GM21528 (cell line): ENCODE data around the gene GPR42.
"Not testable (repeated sequence)": the region's sequence is repeated elsewhere in the genome, so short reads cannot be mapped to it uniquely, and the experiment has no call there.

Experiments used
- ATAC-seq: cut with Tn5 transposase; IDR thresholded peaks from one replicate; pipeline ENCODE4 v1.9.1; 2021; ENCODE audit warnings: mild to moderate bottlenecking, moderate library complexity; ENCODE audit not compliant: unreplicated experiment, low FRiP score

Gene GPR42

GRCh38 chr19:35392742-35393715 lies 22.2 kb downstream of the GPR42 start:
- ATAC-seq, result no peak

GRCh38 chr19:35395382-35396199 lies 24.7 kb downstream of the GPR42 start:
- no peak for ATAC-seq

GRCh38 chr19:35396240-35396885 lies 25.5 kb downstream of the GPR42 start:
- ATAC-seq, result no peak

- ATAC-seq, result no peak
These were observed 26.2 kb downstream of the GPR42 start for GRCh38 chr19:35397064-35397463.

- no peak for ATAC-seq
These were observed 27.7 kb downstream of the GPR42 start for GRCh38 chr19:35398570-35398969.

GRCh38 chr19:35399231-35399630 lies 28.4 kb downstream of the GPR42 start:
- no peak for ATAC-seq

GRCh38 chr19:35399948-35400772 lies 29.3 kb downstream of the GPR42 start:
- no peak for ATAC-seq

- ATAC-seq, result no peak
These were observed 29.9 kb downstream of the GPR42 start for GRCh38 chr19:35400773-35401100.

- ATAC-seq, result not testable (repeated sequence)
These were observed 30.5 kb downstream of the GPR42 start for GRCh38 chr19:35401416-35401815.

GRCh38 chr19:35403116-35403760 lies 32.4 kb downstream of the GPR42 start:
- no peak for ATAC-seq

- no peak for ATAC-seq
These were observed 34.2 kb downstream of the GPR42 start for GRCh38 chr19:35404879-35405622.

- ATAC-seq, result no peak
These were observed 36.8 kb downstream of the GPR42 start for GRCh38 chr19:35407619-35408018.

GRCh38 chr19:35408284-35409171 lies 37.7 kb downstream of the GPR42 start:
- ATAC-seq, result no peak

GRCh38 chr19:35409191-35409590 lies 38.3 kb downstream of the GPR42 start:
- ATAC-seq, result no peak

GRCh38 chr19:35410487-35410886 lies 39.6 kb downstream of the GPR42 start:
- no peak for ATAC-seq

GRCh38 chr19:35414442-35414841 lies 43.6 kb downstream of the GPR42 start:
- no peak for ATAC-seq

GRCh38 chr19:35416331-35416730 lies 45.5 kb downstream of the GPR42 start:
- ATAC-seq, result no peak

GRCh38 chr19:35417278-35417677 lies 46.4 kb downstream of the GPR42 start:
- ATAC-seq, result no peak
